Smooth muscle cell (in vitro differentiated cells): Measurements from ENCODE around the gene APBB2. TPM values are rescaled to one million over a fixed set of nuclear protein-coding genes. Genes with fewer than 3 reads are reported as not detected.
"Not testable (repeated sequence)": the region's sequence is repeated elsewhere in the genome, so short reads cannot be mapped to it uniquely, and the experiment has no call there.

Experiments
- DNase-seq: peaks from one replicate; lab custom pipeline; 2025; ENCODE audit not compliant: unreplicated experiment; lab: John Stamatoyannopoulos, UW
- H2AFZ ChIP-seq: fragments of 200-600 bp; sonication (generic); 2 replicates; pipeline ENCODE4 v1.6.0; 2016; ENCODE audit warnings: antibody characterized with exemption, low read depth, mild to moderate bottlenecking
- H3F3A ChIP-seq: fragments of 200-600 bp; sonication (generic); 2 replicates; pipeline ENCODE4 v1.6.0; 2017; ENCODE audit warnings: antibody characterized with exemption, low read depth
- H3K27ac ChIP-seq: fragments of 200-600 bp; sonication (generic); 2 replicates; pipeline ENCODE4 v1.5.1; 2016; ENCODE audit warnings: low read depth, mild to moderate bottlenecking
- H3K27me3 ChIP-seq: fragments of 200-600 bp; sonication (generic); 2 replicates; pipeline ENCODE4 v1.6.1; 2016; ENCODE audit warnings: low read depth, mild to moderate bottlenecking
- H3K36me3 ChIP-seq: fragments of 200-600 bp; sonication (generic); 2 replicates; pipeline ENCODE4 v1.5.1; 2016; ENCODE audit warnings: low read depth
- H3K4me1 ChIP-seq: fragments of 200-600 bp; sonication (generic); 2 replicates; pipeline ENCODE4 v1.5.1; 2016; ENCODE audit warnings: low read depth
- H3K4me2 ChIP-seq: fragments of 200-600 bp; sonication (generic); 2 replicates; pipeline ENCODE4 v1.6.0; 2016; ENCODE audit warnings: mild to moderate bottlenecking
- H3K4me3 ChIP-seq: fragments of 200-600 bp; sonication (generic); 2 replicates; pipeline ENCODE4 v1.5.1; 2016; ENCODE audit warnings: mild to moderate bottlenecking
- H3K79me2 ChIP-seq: fragments of 200-600 bp; sonication (generic); 2 replicates; pipeline ENCODE4 v1.6.0; 2016; ENCODE audit warnings: low read depth, mild to moderate bottlenecking
- H3K9ac ChIP-seq: fragments of 200-600 bp; sonication (generic); 2 replicates; pipeline ENCODE4 v1.6.0; 2016; ENCODE audit warnings: low read depth
- H3K9me3 ChIP-seq: fragments of 200-600 bp; sonication (generic); replicated peaks from 2 replicates; pipeline ENCODE4 v1.5.1; 2016; ENCODE audit warnings: low read depth
- H4K20me1 ChIP-seq: fragments of 200-600 bp; sonication (generic); 2 replicates; pipeline ENCODE4 v1.6.0; 2016; ENCODE audit warnings: low read depth
- CTCF ChIP-seq: fragments of 200-600 bp; sonication (generic); IDR thresholded peaks from 2 replicates; pipeline ENCODE4 v1.5.1; 2017; ENCODE audit warnings: borderline replicate concordance, mild to moderate bottlenecking, antibody characterized with exemption; ENCODE audit not compliant: insufficient read depth, poor library complexity, severe bottlenecking
- WGBS: methylation state at CpG from one replicate; pipeline ENCODE4 v1.1.7; 2016; ENCODE audit warnings: low lambda C conversion rate; 5-methylcytosine and 5-hydroxymethylcytosine counted together
- polyA plus RNA-seq: library from polyadenylated mRNA; unstranded; fragments of >200 nt; fragmentation: Nextera tagmentation; extraction: Ambion mirVana; gene quantifications from 2 replicates; pipeline ENCODE4 v1.2.1, GENCODE V29; 2016
- total RNA-seq: library from RNA; depleted of rRNA; stranded (reverse); fragments of >200 nt; gene quantifications from 2 replicates; pipeline ENCODE4 v1.2.3, GENCODE V29; 2014

APBB2 gene
- total and polyA plus RNA-seq, 2 experiments from 2014 or later: 22.1 to 60.9 TPM

- no peak overlapping the region for H3K9ac ChIP-seq
- H3K4me1 ChIP-seq: no peaks in the 10 kb centered on the region
- H2AFZ ChIP-seq: no peak overlapping the region
- H3K4me2 ChIP-seq: peak overlapping the region; percentile 38
- H3F3A ChIP-seq: peaks cover 8% of the 10 kb centered on the region
- peak overlapping the region; percentile 86 for H3K27ac ChIP-seq
- 49% methylated on average over 10 of the region's 10 CpGs for WGBS
- H3K9me3 ChIP-seq: no peaks in the 10 kb centered on the region
- H3K4me3 ChIP-seq: no peak overlapping the region
- no peaks in the 10 kb centered on the region for H4K20me1 ChIP-seq
- no peak for TF ChIP-seq CTCF
- peaks cover 7% of the 10 kb centered on the region for H3K79me2 ChIP-seq
- DNase-seq: no peak
- H3K36me3 ChIP-seq: no peaks in the 10 kb centered on the region
- H3K27me3 ChIP-seq: no peaks in the 10 kb centered on the region
Observed at GRCh38 chr4:40998675-40999358, 215.5 kb downstream of the APBB2 start.

GRCh38 chr4:40995850-40996249 is 218.5 kb downstream of the APBB2 start:
- H3K4me1 ChIP-seq: peaks cover 7% of the 10 kb centered on the region
- DNase-seq: no peak

GRCh38 chr4:40994321-40994720 is 220.0 kb downstream of the APBB2 start:
- WGBS: 43% methylated on average over 4 of the region's 4 CpGs
- not testable (repeated sequence) for H3K9ac ChIP-seq, H4K20me1 ChIP-seq, H3K4me2 ChIP-seq, DNase-seq, H3K27me3 ChIP-seq, H2AFZ ChIP-seq, H3K36me3 ChIP-seq, H3K9me3 ChIP-seq, H3K4me3 ChIP-seq, H3K79me2 ChIP-seq, H3K4me1 ChIP-seq
- Histone ChIP-seq H3F3A (peaks cover 28% of the 10 kb centered on the region), H3K27ac (peak overlapping the region; percentile 90)

More at GRCh38 chr4:40995850-40996249, 218.5 kb downstream of the APBB2 start:
- H3K79me2 ChIP-seq: peaks cover 7% of the 10 kb centered on the region
- H3K4me2 ChIP-seq: no peak overlapping the region
- TF ChIP-seq CTCF: no peak
- H3F3A ChIP-seq: peaks cover 19% of the 10 kb centered on the region
- H3K27me3 ChIP-seq: no peaks in the 10 kb centered on the region
- H3K9ac ChIP-seq: no peak overlapping the region
- H3K36me3 ChIP-seq: no peaks in the 10 kb centered on the region
- no peaks in the 10 kb centered on the region for H4K20me1 ChIP-seq
- WGBS: 27% methylated on average over 2 of the region's 2 CpGs
- peak overlapping the region; percentile 38 for H3K27ac ChIP-seq
- no peaks in the 10 kb centered on the region for H3K9me3 ChIP-seq
- H3K4me3 ChIP-seq: no peak overlapping the region
- H2AFZ ChIP-seq: no peak overlapping the region

GRCh38 chr4:40993296-40993693 is 221.0 kb downstream of the APBB2 start:
- not testable (repeated sequence) for DNase-seq, H3K9me3 ChIP-seq, H3K9ac ChIP-seq, H4K20me1 ChIP-seq, H2AFZ ChIP-seq, H3K27me3 ChIP-seq, H3K4me1 ChIP-seq, H3K4me3 ChIP-seq, H3K79me2 ChIP-seq, H3K36me3 ChIP-seq
- peak overlapping the region; percentile 56 for H3K4me2 ChIP-seq
- WGBS: 34% methylated on average over 2 of the region's 2 CpGs
- peaks cover 28% of the 10 kb centered on the region for H3F3A ChIP-seq
- H3K27ac ChIP-seq: peak overlapping the region; percentile 90
